Neural cell (in vitro differentiated cells): ENCODE results near the gene KIAA2012.

Source experiments
- EP300 ChIP-seq: fragments of 450-650 bp; conservative IDR thresholded peaks from 2 replicates; pipeline ENCODE4 v1.6.1; 2014; ENCODE audit warnings: antibody characterized with exemption, mild to moderate bottlenecking, moderate library complexity; ENCODE audit not compliant: poor library complexity, severe bottlenecking
- EZH2 ChIP-seq: fragments of 200-600, 300-800 bp; shearing (Covaris generic), sonication (generic); IDR thresholded peaks from 2 replicates; pipeline ENCODE4 v1.6.1; 2014; ENCODE audit warnings: antibody characterized with exemption, low read length, borderline replicate concordance, mild to moderate bottlenecking; ENCODE audit not compliant: insufficient read depth, poor library complexity, severe bottlenecking
- TF ChIP-seq, protein P1 (sequence below): fragments of 450-650 bp; IDR thresholded peaks from 2 replicates; pipeline ENCODE4 v1.5.1; 2014; ENCODE audit warnings: antibody characterized with exemption, mild to moderate bottlenecking, moderate library complexity; ENCODE audit not compliant: poor library complexity, severe bottlenecking

DNA sequence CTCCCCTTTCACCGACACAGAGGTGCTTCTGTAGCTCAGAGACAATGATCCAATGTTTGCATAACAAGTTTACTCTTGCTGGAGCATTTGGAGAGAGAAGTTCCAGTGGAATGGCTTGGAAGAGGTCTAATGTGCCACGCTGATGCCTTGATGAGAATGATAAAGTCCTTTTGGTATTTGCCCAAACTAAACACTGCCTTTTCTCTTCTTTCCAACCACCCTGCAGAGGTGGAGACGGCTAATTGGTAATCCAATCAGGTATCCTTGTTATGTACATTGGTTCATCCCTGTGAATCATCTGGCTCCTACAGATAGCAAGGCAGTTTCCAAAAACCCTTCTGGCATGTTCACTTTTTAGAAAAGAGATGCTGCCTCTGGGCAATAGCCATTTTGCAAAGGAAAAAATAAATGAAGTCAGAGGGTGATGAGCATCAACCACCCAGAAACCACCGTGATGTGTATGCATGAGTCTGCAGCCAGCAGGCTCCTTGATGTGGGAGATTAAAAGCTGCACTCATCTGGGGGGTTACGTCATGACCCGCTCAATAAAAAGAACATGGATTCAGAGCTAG, 40.6 kb downstream of the KIAA2012 start:
- TF ChIP-seq EP300: no peak
- TF ChIP-seq, protein P1, sequence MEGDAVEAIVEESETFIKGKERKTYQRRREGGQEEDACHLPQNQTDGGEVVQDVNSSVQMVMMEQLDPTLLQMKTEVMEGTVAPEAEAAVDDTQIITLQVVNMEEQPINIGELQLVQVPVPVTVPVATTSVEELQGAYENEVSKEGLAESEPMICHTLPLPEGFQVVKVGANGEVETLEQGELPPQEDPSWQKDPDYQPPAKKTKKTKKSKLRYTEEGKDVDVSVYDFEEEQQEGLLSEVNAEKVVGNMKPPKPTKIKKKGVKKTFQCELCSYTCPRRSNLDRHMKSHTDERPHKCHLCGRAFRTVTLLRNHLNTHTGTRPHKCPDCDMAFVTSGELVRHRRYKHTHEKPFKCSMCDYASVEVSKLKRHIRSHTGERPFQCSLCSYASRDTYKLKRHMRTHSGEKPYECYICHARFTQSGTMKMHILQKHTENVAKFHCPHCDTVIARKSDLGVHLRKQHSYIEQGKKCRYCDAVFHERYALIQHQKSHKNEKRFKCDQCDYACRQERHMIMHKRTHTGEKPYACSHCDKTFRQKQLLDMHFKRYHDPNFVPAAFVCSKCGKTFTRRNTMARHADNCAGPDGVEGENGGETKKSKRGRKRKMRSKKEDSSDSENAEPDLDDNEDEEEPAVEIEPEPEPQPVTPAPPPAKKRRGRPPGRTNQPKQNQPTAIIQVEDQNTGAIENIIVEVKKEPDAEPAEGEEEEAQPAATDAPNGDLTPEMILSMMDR: no peak
- no peak for TF ChIP-seq EZH2
